ENCODE results near the gene FAAP20.

DNA sequence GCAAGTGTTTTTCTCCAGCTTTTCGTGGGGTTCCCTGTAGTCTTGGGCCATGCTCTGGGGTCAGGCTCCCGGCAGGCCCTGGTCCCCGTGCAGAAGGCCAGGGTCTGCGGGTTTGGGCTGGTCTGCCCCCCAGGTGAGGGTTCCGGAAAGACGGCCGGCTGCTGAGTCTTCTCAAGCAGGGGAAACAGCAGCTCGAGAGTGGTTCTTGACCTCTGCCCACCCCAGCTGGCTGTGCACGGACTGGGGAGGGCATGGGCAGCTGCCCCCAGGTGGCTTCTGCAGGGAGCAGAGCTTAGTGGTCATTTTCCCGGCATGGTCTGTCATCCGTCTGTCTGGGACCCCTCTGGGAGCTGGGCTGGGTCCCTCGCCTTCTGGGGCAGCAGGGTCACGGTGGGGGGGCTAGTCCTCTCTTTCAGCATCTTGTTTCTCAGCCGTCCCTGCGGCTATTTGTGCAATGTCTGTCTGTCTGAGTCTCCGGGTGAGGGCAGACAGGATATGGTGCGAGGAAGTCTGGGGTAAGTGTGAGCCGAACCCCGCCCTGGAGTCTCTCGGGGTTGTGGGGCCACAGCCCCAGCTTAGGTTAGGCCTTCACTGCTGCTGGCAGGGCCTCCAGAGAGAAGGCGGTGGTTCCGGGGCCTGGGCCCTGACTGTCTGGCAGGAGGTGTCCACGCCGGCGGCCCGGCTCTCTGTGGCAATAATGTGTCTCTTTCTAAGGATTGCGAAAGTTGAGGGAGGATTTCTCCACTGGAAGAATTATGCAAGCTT, 39.6 kb upstream of the FAAP20 start:
- TF ChIP-seq, protein P1, sequence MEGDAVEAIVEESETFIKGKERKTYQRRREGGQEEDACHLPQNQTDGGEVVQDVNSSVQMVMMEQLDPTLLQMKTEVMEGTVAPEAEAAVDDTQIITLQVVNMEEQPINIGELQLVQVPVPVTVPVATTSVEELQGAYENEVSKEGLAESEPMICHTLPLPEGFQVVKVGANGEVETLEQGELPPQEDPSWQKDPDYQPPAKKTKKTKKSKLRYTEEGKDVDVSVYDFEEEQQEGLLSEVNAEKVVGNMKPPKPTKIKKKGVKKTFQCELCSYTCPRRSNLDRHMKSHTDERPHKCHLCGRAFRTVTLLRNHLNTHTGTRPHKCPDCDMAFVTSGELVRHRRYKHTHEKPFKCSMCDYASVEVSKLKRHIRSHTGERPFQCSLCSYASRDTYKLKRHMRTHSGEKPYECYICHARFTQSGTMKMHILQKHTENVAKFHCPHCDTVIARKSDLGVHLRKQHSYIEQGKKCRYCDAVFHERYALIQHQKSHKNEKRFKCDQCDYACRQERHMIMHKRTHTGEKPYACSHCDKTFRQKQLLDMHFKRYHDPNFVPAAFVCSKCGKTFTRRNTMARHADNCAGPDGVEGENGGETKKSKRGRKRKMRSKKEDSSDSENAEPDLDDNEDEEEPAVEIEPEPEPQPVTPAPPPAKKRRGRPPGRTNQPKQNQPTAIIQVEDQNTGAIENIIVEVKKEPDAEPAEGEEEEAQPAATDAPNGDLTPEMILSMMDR (conservative IDR thresholded peaks at IDR 0.05; ENCODE audit: low read length), result no peak
- no peak for TF ChIP-seq EZH2phosphoT487 (IDR thresholded peaks at IDR 0.05; ENCODE audit: borderline replicate concordance)

Data from Loucy (cell line).